GM19025 (cell line): ENCODE results near the gene TFAP2E.

Source experiments
- ATAC-seq: cut with Tn5 transposase; IDR thresholded peaks from one replicate; pipeline ENCODE4 v1.9.1; 2021; ENCODE audit warnings: mild to moderate bottlenecking, low read depth, moderate library complexity; ENCODE audit not compliant: unreplicated experiment

TFAP2E gene

GRCh38 chr1:35637401-35637809 is 64.3 kb downstream of the TFAP2E start:
- no peak for ATAC-seq

- no peak for ATAC-seq
Observed at GRCh38 chr1:35640380-35641232, 67.5 kb downstream of the TFAP2E start.

GRCh38 chr1:35641233-35641866 is 68.2 kb downstream of the TFAP2E start, which contains the start of gene PSMB2:
Gene PSMB2 (minus strand): TSS chr1:35641526. CDS start chr1:35641432, 94 bp downstream.
- ATAC-seq, result peak; percentile 78

- no peak for ATAC-seq
Observed at GRCh38 chr1:35642471-35642955, 69.4 kb downstream of the TFAP2E start.

GRCh38 chr1:35644204-35644603 is 71.1 kb downstream of the TFAP2E start:
- ATAC-seq, result no peak
